ENCODE results near the gene ZBTB49. TPM values are rescaled to one million over a fixed set of nuclear protein-coding genes. Genes with fewer than 3 reads are reported as not detected.

The ZBTB49 gene
- total and polyA plus RNA-seq, 2 of the 4 experiments (the other 2 are of a cell fraction) = 3.2 to 4.8 TPM

GRCh38 chr4:4281787-4282186, 8.3 kb upstream of the ZBTB49 start:
- Histone ChIP-seq H2AK9ac (replicated peaks; ENCODE audit: low read depth, low read length, poor library complexity) (no peak overlapping the region), H2AK5ac (ENCODE audit: low read depth, low read length) (no peak overlapping the region), H3K4me1 (ENCODE audit: control insufficient read depth, insufficient read depth, low read length) (no peaks in the 10 kb centered on the region), H3K14ac (replicated peaks; ENCODE audit: low read depth, low read length) (no peak overlapping the region), H4K20me1 (ENCODE audit: insufficient read depth, low read length) (no peaks in the 10 kb centered on the region), H2BK120ac (ENCODE audit: low read depth, low read length) (no peak overlapping the region), H4K8ac (ENCODE audit: low read depth in 2 of 2, low read length in 2 of 2) (no peak overlapping the region), H3K18ac (ENCODE audit: low read depth, low read length) (no peak overlapping the region), H3K4me3 (ENCODE audit: insufficient read depth, low read depth, low read length) (no peak overlapping the region), H4K91ac (ENCODE audit: insufficient read depth, low read depth, low read length) (no peak overlapping the region), H3K4me2 (ENCODE audit: low read depth, low read length) (no peak overlapping the region), H2AFZ (replicated peaks; ENCODE audit: low read length, poor library complexity) (no peak overlapping the region), H3K9me1 (ENCODE audit: insufficient read depth, low read length) (peaks cover 6% of the 10 kb centered on the region; the same call in 1 of the 2 replicates), H4K5ac (ENCODE audit: low read depth, low read length) (no peak overlapping the region), H3K56ac (ENCODE audit: extremely low read depth, insufficient read depth, low read length) (no peak overlapping the region), H2BK5ac (ENCODE audit: low read depth, low read length, poor library complexity, severe bottlenecking) (no peak overlapping the region), H3K27ac (ENCODE audit: insufficient read depth, low read length) (no peak overlapping the region), H3K36me3 (ENCODE audit: control insufficient read depth, insufficient read depth, low read length) (peaks cover 33% of the 10 kb centered on the region), H3K27me3 (ENCODE audit: control insufficient read depth, insufficient read depth, low read length) (no peaks in the 10 kb centered on the region), H3K9ac (ENCODE audit: low read depth, low read length) (no peak overlapping the region), H3K9me3 (ENCODE audit: control insufficient read depth, insufficient read depth, low read length) (no peaks in the 10 kb centered on the region), H3K79me1 (ENCODE audit: low read depth in 1 of 2, low read length in 2 of 2) (peaks cover 13 to 21% of the 10 kb centered on the region in 2 experiments), H2BK20ac (ENCODE audit: low read depth, low read length) (no peak overlapping the region), H3K23ac (ENCODE audit: low read depth, low read length) (no peak overlapping the region), H2BK15ac (ENCODE audit: low read depth, low read length) (no peak overlapping the region), H3K4ac (ENCODE audit: low read depth, low read length) (no peak overlapping the region)
- POLR2A ChIA-PET (ENCODE audit: unreplicated experiment) = no interaction called here
- CTCF ChIA-PET = interaction anchor here (1.0 to 1.1 kb wide), 2 partner anchors 9 to 22 kb away, joined by 3 read pairs; no protein-coding TSS in a partner anchor
- intact Hi-C loops (cut with micrococcal nuclease) (no loop called here), dilution Hi-C loops (cut with HindIII; ENCODE audit: low sequenced_read_pairs, unreplicated experiment) (no loop called here), in situ Hi-C loops (cut with MboI; ENCODE audit: low sequenced_read_pairs) (no loop called here)
- no peak for ATAC-seq (ENCODE audit: low read depth)
- BruUV-seq (replicated peaks) = no TSS peak
- no peak for DNase-seq
- 94 to 100% methylated on average over 1 to 4 of the region's 6 CpGs for WGBS, 2 experiments (ENCODE audit: extremely low coverage in 2 of 2, insufficient read length in 1 of 2)
- TF ChIP-seq BHLHE40 (IDR thresholded peaks at IDR 0.05; ENCODE audit: low read depth, low read length) (no peak), NFE2L2 (IDR thresholded peaks at IDR 0.05; ENCODE audit: low read depth, low read length) (no peak), CHD1 (IDR thresholded peaks at IDR 0.05; ENCODE audit: low read depth, low read length) (no peak), RAD21 (IDR thresholded peaks at IDR 0.05; ENCODE audit: low read length) (no peak), CTCF (conservative IDR thresholded peaks at IDR 0.05; ENCODE audit: low read depth, low read length) (no peak), RCOR1 (IDR thresholded peaks at IDR 0.05; ENCODE audit: insufficient replicate concordance, low read length) (no peak)

Data from IMR-90 (cell line).